Subcutaneous adipose tissue (tissue), 4 donors: ENCODE data around the gene GPRC5D. TPM values are rescaled to one million over a fixed set of nuclear protein-coding genes. Genes with fewer than 3 reads are reported as not detected.

Source experiments
- total RNA-seq, 4 donors: library from RNA; depleted of rRNA; stranded (reverse); fragments of >200 nt; gene quantifications; one replicate each; pipeline ENCODE4 v1.1.0, GENCODE V29; 2016
- TF ChIP-seq, protein P1 (sequence below): fragments of 450-650 bp; IDR thresholded peaks from one replicate; pipeline ENCODE4 v1.5.1; 2016; ENCODE audit warnings: low read depth, mild to moderate bottlenecking, control low read depth, antibody characterized with exemption, moderate library complexity

Gene GPRC5D
- total RNA-seq, 4 donors from 2014 or later = 1.8 TPM; not detected in 3

DNA sequence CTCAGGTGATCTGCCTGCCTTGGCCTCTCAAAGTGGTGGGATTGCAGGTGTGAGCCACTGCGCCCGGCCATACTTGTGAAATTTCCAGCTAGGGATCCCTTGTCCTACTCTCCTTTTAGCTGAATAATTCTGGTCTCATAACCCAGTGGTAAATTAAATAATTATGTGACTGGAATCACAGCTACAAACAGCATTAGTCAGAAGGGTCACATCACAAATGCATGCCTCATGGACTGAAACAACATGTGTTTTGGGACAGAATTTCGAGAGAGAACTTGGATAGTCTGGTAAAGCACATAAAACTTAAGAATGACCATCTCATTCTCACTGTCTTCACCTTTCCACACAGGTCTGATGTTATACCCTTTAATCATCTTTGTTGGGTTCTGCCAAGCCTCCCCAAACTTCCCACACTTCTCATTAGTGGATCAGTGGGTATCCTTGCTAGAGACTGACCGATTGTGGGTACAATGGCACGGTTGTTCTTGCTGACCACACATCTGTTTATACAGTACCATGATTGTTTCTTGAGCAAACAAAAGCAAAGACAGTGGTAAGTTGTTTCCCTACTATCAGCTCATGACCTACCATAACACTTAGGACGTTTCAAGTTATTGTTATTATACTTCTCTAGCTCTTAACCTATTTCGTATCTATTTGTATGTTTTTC, 5.1 kb downstream of the GPRC5D start:
- TF ChIP-seq, protein P1, sequence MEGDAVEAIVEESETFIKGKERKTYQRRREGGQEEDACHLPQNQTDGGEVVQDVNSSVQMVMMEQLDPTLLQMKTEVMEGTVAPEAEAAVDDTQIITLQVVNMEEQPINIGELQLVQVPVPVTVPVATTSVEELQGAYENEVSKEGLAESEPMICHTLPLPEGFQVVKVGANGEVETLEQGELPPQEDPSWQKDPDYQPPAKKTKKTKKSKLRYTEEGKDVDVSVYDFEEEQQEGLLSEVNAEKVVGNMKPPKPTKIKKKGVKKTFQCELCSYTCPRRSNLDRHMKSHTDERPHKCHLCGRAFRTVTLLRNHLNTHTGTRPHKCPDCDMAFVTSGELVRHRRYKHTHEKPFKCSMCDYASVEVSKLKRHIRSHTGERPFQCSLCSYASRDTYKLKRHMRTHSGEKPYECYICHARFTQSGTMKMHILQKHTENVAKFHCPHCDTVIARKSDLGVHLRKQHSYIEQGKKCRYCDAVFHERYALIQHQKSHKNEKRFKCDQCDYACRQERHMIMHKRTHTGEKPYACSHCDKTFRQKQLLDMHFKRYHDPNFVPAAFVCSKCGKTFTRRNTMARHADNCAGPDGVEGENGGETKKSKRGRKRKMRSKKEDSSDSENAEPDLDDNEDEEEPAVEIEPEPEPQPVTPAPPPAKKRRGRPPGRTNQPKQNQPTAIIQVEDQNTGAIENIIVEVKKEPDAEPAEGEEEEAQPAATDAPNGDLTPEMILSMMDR = no peak

GRCh38 chr12:12945591-12945990, 6.4 kb downstream of the GPRC5D start:
- TF ChIP-seq, protein P1 = no peak

DNA sequence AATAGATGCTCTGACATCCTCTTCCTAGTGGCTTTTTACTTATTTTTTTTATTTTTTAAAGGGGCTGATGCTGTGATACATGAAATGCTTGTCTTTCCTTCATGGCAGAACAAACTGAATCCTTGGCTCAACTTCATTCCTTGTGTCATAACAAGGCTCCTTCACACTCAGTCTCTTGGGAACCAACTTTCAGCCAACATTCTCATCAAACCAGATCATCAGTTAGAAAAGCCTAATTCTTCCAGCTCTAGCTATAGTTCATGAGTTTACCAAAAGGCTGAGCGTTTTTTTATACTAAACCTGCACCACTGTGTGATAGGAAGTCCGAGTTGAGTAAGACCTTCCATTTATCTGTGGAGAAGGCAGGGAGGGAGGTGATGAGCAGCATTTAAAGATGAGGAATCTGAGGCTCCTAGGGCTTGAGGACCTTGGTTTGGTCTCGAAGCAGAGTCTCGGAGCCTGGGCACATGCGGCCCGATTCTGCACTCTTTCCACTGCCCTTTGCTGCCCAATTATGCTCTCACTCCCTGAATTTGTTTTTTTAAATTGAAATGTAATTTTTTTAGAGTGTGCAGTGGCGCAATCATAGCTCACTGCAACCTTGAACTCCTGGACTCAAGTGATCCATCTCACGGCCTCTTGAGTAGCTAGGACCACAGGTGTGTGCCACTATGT, 8.2 kb downstream of the GPRC5D start:
- TF ChIP-seq, protein P1 = no peak

DNA sequence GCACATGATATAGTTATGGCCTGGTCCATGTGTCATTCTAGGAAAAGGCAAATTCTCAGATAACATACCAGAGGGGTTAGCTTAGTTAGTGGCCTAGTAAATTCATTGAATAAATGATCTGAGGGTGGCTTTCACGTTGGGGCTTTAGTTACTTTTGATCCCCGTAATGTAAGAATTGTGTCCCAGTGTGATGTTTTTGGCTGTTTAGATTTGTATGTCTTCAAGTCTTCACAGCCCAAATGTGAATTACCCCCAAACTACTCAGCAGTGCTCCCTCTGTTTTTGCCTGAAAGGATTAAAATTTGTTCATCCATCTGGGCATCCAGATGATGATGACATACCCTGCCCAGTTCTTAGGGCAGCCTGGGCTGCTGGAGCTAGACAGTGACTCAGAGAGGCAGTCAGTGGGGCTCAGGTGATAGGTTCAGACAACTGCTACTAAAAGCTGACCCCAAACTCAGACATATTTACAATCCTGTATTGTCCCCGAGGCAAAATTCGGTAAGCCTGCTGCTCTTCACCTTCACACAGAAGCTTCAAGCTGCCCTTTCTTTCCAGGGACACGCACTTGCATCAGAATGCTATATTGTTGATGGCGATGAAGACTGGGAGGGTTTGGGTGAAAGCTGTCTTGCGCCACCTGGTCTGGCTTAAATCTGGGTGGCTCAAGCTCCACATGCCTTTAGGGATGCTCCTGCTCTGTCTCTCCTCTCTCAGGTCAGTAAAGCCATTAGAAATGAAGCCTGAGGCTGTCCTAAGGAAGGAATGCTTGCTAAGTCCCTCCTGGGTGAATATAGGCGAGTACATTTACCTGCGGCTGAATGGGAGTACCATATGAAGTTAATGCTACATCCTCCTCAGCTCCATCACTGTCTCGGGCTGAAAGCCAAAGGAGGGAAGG, 10.3 kb downstream of the GPRC5D start:
- TF ChIP-seq, protein P1 = no peak

- TF ChIP-seq, protein P1 = no peak
Measured at GRCh38 chr12:12939888-12940287, 12.1 kb downstream of the GPRC5D start.

GRCh38 chr12:12938541-12938940, 13.4 kb downstream of the GPRC5D start:
- TF ChIP-seq, protein P1 = no peak
